Ovary (tissue), 9 donors: Measurements from ENCODE around the gene HEXD. TPM values are rescaled to one million over a fixed set of nuclear protein-coding genes. Genes with fewer than 3 reads are reported as not detected.

Experiments used
- DNase-seq, 5 donors: peaks; one replicate each; pipeline ENCODE4 v3.0.0-alpha.2; 2019 to 2020
- H3K27ac ChIP-seq, 2 donors: fragments of 200-600 bp; one replicate each; pipeline versions ENCODE4 v1.5.1 to v1.8.0; 2019 to 2022
- H3K27me3 ChIP-seq: fragments of 200-600 bp; one replicate; pipeline ENCODE4 v1.8.0; 2022
- H3K36me3 ChIP-seq: fragments of 200-600 bp; sonication (generic); one replicate; pipeline ENCODE4 v1.5.1; 2019
- H3K4me1 ChIP-seq: one replicate; pipeline ENCODE4 v1.8.1; 2013; ENCODE audit warnings: mild to moderate bottlenecking, moderate library complexity; ENCODE audit not compliant: insufficient read depth
- H3K4me3 ChIP-seq: fragments of 200-600 bp; sonication (generic); one replicate; pipeline ENCODE4 v1.5.1; 2017
- H3K9me3 ChIP-seq, 2 donors: fragments of 200-600 bp in 1 of 2; sonication (generic) in 1 of 2; one replicate each; pipeline versions ENCODE4 v1.5.1 to v1.8.1; 2013 to 2019; ENCODE audit warnings: mild to moderate bottlenecking in 1 of 2, moderate library complexity in 1 of 2
- EP300 ChIP-seq: sonication (generic); formaldehyde crosslinking; IDR thresholded peaks from one replicate; pipeline ENCODE4 v1.6.1; 2017; ENCODE audit warnings: antibody characterized with exemption
- POLR2A ChIP-seq: fragments of 450-650 bp; IDR thresholded peaks from one replicate; pipeline ENCODE4 v1.6.1; 2017; ENCODE audit warnings: antibody characterized with exemption, mild to moderate bottlenecking, moderate library complexity
- WGBS, 3 donors: extraction: QIAGEN DNeasy Blood & Tissue Kit in 1 of 3; methylation state at CpG; one replicate each; pipeline versions ENCODE4 v1.1.5 to v1.1.7; 2013 to 2017; 5-methylcytosine and 5-hydroxymethylcytosine counted together
- intact Hi-C, 4 donors: fragments of 100-400 bp; cut with DNase I; formaldehyde crosslinking; loops; one replicate each; pipeline versions ENCODE4 v1.11.0 to v1.15.1; 2022 to 2023
- polyA plus RNA-seq, 2 donors: library from polyadenylated mRNA; stranded (reverse); fragments of 200-250 nt in 1 of 2; fragments of 350-450 nt in 1 of 2; fragmentation: Illumina TruSeq in 1 of 2; extraction: RNeasy Lipid Tissue Mini Kit (QIAGEN cat#74804) in 1 of 2; gene quantifications; one replicate each; pipeline ENCODE4 v1.2.3, GENCODE V29; 2013 to 2014
- total RNA-seq, 7 donors: library from RNA; depleted of rRNA in 2 of 7; stranded (reverse); fragments of >200 nt in 2 of 7; fragmentation: NEBNext Ultra II Directional in 3 of 7; extraction: Animal tissue kit (Norgen Biotek cat#: 25700) in 3 of 7; gene quantifications; one replicate each; pipeline versions ENCODE4 v1.1.0 to v1.2.4, GENCODE V29; 2016 to 2023
- TF ChIP-seq, protein P1 (sequence below), 3 donors: fragments of 450-650 bp in 2 of 3; fragments of 200-600 bp in 1 of 3; IDR thresholded peaks; one replicate each; pipeline versions ENCODE4 v1.5.1 to v1.8.0; 2016 to 2022; ENCODE audit warnings: antibody characterized with exemption in 3 of 3, mild to moderate bottlenecking in 1 of 3
- donor health status: DM: no; HTN: no; CAD: no; lungs with moderate emphysema.
- donor health status: DM: no; HTN: no; CAD: no.
- donor health status: Bipolar disorder and iron deficiency.
- donor health status: DM: yes; HTN: yes; CAD: no.
- donor health status: DM: no; HTN: no; CAD: no.
- donor health status: DM: yes; HTN: yes; CAD: no.

The HEXD gene
- total and polyA plus RNA-seq, 9 donors = 8.7 to 74.7 (median 46.6) TPM

- TF ChIP-seq POLR2A (no peak), EP300 (no peak)
- TF ChIP-seq, protein P1, sequence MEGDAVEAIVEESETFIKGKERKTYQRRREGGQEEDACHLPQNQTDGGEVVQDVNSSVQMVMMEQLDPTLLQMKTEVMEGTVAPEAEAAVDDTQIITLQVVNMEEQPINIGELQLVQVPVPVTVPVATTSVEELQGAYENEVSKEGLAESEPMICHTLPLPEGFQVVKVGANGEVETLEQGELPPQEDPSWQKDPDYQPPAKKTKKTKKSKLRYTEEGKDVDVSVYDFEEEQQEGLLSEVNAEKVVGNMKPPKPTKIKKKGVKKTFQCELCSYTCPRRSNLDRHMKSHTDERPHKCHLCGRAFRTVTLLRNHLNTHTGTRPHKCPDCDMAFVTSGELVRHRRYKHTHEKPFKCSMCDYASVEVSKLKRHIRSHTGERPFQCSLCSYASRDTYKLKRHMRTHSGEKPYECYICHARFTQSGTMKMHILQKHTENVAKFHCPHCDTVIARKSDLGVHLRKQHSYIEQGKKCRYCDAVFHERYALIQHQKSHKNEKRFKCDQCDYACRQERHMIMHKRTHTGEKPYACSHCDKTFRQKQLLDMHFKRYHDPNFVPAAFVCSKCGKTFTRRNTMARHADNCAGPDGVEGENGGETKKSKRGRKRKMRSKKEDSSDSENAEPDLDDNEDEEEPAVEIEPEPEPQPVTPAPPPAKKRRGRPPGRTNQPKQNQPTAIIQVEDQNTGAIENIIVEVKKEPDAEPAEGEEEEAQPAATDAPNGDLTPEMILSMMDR (IDR thresholded peaks at IDR 0.05) = no peak
- Histone ChIP-seq H3K27me3 (no peaks in the 10 kb centered on the region), H3K36me3 (no peaks in the 10 kb centered on the region), H3K9me3 (no peaks in the 10 kb centered on the region), H3K4me3 (no peak overlapping the region), H3K27ac (no peak overlapping the region), H3K4me1 (no peaks in the 10 kb centered on the region)
- no peak for DNase-seq
- intact Hi-C loops = no loop called here
- 83 to 89% (median 84%) methylated on average over 20 to 21 of the region's 21 CpGs for WGBS, 3 donors
Observed at GRCh38 chr17:82388922-82389283, 29.2 kb upstream of the HEXD start.

- WGBS, 3 donors = 79 to 86% (median 86%) methylated on average over 10 of the region's 10 CpGs
- H3K27me3 ChIP-seq = no peaks in the 10 kb centered on the region
- no peaks in the 10 kb centered on the region for H3K36me3 ChIP-seq
- TF ChIP-seq, protein P1 (IDR thresholded peaks at IDR 0.05) = no peak
- TF ChIP-seq EP300 (no peak), POLR2A (no peak)
- DNase-seq = no peak
- no peak overlapping the region for H3K4me3 ChIP-seq
- H3K27ac ChIP-seq = no peak overlapping the region
- intact Hi-C loops = no loop called here
- H3K9me3 ChIP-seq = no peaks in the 10 kb centered on the region
- H3K4me1 ChIP-seq = no peaks in the 10 kb centered on the region
Observed at GRCh38 chr17:82389379-82389778, 28.8 kb upstream of the HEXD start.

DNA sequence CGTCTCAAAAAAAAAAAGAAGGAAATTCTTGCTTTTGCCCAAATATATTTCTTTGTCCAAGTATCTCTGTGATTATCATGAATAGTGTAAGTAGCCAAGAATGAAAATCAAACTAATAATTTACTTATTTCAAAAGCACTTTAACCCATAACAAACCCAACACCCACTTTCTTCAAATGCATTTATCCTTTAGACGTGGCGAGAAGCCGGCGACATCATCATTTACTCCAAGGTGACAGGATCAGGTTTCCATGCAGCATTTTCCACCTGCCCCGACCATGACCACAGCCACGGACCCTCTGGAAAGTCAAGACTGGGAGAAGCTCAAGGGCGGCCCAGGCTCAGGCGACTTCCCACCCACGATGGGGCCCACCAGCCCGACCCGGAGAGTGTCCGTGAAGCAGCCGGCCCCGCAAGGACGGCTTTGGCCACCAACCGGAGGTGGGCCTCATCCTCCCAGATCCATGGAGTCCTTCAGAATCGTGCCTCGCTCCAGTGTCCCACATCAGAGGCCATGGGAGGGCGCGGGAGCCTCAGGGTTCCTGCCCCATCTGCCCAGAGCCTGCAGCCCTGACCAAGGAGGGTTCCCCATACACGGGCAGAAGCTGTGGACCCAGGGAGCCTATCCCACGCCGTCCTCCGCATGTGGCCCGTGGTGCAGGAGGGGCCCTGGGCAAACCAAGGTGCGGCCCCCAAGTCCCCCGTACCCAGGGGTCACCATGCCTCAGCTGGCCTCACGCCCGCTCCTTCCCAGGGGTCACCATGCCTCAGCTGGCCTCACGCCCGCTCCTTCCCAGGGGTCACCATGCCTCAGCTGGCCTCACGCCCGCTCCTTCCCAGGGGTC is 27.9 kb upstream of the HEXD start:
- DNase-seq = no peak
- TF ChIP-seq EP300 (no peak), POLR2A (no peak)
- TF ChIP-seq, protein P1 (IDR thresholded peaks at IDR 0.05) = no peak
- 91 to 94% (median 92%) methylated on average over 31 to 34 of the region's 34 CpGs for WGBS, 3 donors
- no peaks in the 10 kb centered on the region for H3K36me3 ChIP-seq
- no peaks in the 10 kb centered on the region for H3K27me3 ChIP-seq
- intact Hi-C loops = no loop called here
- no peaks in the 10 kb centered on the region for H3K4me1 ChIP-seq
- no peaks in the 10 kb centered on the region for H3K9me3 ChIP-seq
- H3K4me3 ChIP-seq = no peak overlapping the region
- no peak overlapping the region for H3K27ac ChIP-seq

GRCh38 chr17:82390860-82391435 is 27.2 kb upstream of the HEXD start:
- H3K36me3 ChIP-seq = no peaks in the 10 kb centered on the region
- H3K4me3 ChIP-seq = no peak overlapping the region
- no peak overlapping the region for H3K27ac ChIP-seq
- no peak for TF ChIP-seq EP300
- TF ChIP-seq, protein P1 (IDR thresholded peaks at IDR 0.05) = no peak
- TF ChIP-seq POLR2A = no peak
- intact Hi-C loops = no loop called here
- 88 to 91% (median 88%) methylated on average over 13 of the region's 13 CpGs for WGBS, 3 donors
- no peaks in the 10 kb centered on the region for H3K9me3 ChIP-seq
- H3K27me3 ChIP-seq = no peaks in the 10 kb centered on the region
- peak in 1 of 5 donors; percentile 26 for DNase-seq
- no peaks in the 10 kb centered on the region for H3K4me1 ChIP-seq
